ENCODE results near the gene UBE2R2. TPM values are rescaled to one million over a fixed set of nuclear protein-coding genes. Genes with fewer than 3 reads are reported as not detected.

The UBE2R2 gene
- total and polyA plus RNA-seq, 2 of the 8 experiments (the other 6 are each of a cell fraction or from before 2014, with no cell fraction given) = 19.4 to 42.1 TPM

- Histone ChIP-seq H2BK20ac (ENCODE audit: low read length) (no peak overlapping the region), H3K9ac (replicated peaks in 1 of 4; ENCODE audit: extremely low read depth in 1 of 4, low read depth in 3 of 4, low read length in 3 of 4) (no peak overlapping the region), H4K20me1 (replicated peaks in 1 of 2; ENCODE audit: control insufficient read depth in 1 of 2, insufficient read depth in 2 of 2, low read length in 2 of 2) (no peaks in the 10 kb centered on the region), H4K8ac (ENCODE audit: extremely low read depth, insufficient read depth, low read length) (no peak overlapping the region), H3K79me1 (ENCODE audit: low read depth, low read length) (no peaks in the 10 kb centered on the region), H3K9me3 (ENCODE audit: insufficient read depth in 2 of 2, low read depth in 1 of 2, low read length in 1 of 2) (no peaks in the 10 kb centered on the region), H2AK5ac (ENCODE audit: low read depth, low read length) (no peak overlapping the region), H3K4me1 (replicated peaks in 1 of 4; ENCODE audit: control insufficient read depth in 3 of 4, insufficient read depth in 4 of 4, low read length in 3 of 4) (no peaks in the 10 kb centered on the region), H2BK15ac (ENCODE audit: low read length) (no peak overlapping the region), H3K36me3 (ENCODE audit: control insufficient read depth in 2 of 4, insufficient read depth in 4 of 4, low read length in 3 of 4) (no peaks in the 10 kb centered on the region), H3K14ac (ENCODE audit: insufficient read length) (no peak overlapping the region), H3K23ac (ENCODE audit: insufficient read length) (no peak overlapping the region), H3K4me3 (ENCODE audit: extremely low read depth in 1 of 4, insufficient read depth in 2 of 4, low read depth in 3 of 4, low read length in 4 of 4) (no peak overlapping the region), H2AFZ (ENCODE audit: low read length) (no peak overlapping the region), H3K56ac (replicated peaks; ENCODE audit: insufficient read length, low read depth, low read length) (no peak overlapping the region), H3K27me3 (replicated peaks in 1 of 4; ENCODE audit: control insufficient read depth in 3 of 4, extremely low read depth in 1 of 4, insufficient read depth in 3 of 4, low read length in 3 of 4) (no peaks in the 10 kb centered on the region), H3K18ac (ENCODE audit: extremely low read depth, low read length) (no peak overlapping the region), H3K27ac (ENCODE audit: low read depth, low read length) (no peak overlapping the region), H3K23me2 (ENCODE audit: low read depth, low read length) (no peaks in the 10 kb centered on the region), H4K5ac (ENCODE audit: insufficient read length, low read depth, low read length) (no peak overlapping the region), H3K4ac (replicated peaks; ENCODE audit: insufficient read length, low read depth, low read length) (no peak overlapping the region), H4K91ac (replicated peaks; ENCODE audit: insufficient read length, low read length) (no peak overlapping the region), H2BK120ac (replicated peaks; ENCODE audit: low read depth, low read length) (no peak overlapping the region), H2BK12ac (ENCODE audit: low read depth, low read length) (no peak overlapping the region), H2BK5ac (ENCODE audit: low read depth, low read length) (no peak overlapping the region), H3K4me2 (ENCODE audit: insufficient read depth in 1 of 2, low read depth in 2 of 2, low read length in 2 of 2) (no peak overlapping the region), H3K79me2 (ENCODE audit: control insufficient read depth in 1 of 2, insufficient read depth in 2 of 2, low read length in 2 of 2) (no peaks in the 10 kb centered on the region)
- DNase-seq (ENCODE audit: low read depth in 1 of 2, low spot score in 2 of 2) (no peak), FAIRE-seq (no peak)
- ChIA-PET CTCF (ENCODE audit: partially characterized antibody) (interaction anchor here (0.9 to 1.5 kb wide), 2 partner anchors 28 to 38 kb away, joined by 3 read pairs; no protein-coding TSS in a partner anchor), POLR2A (ENCODE audit: partially characterized antibody) (no interaction called here)
- TF ChIP-seq HDAC2 (IDR thresholded peaks at IDR 0.05; ENCODE audit: borderline replicate concordance in 1 of 2, low read depth in 2 of 2, low read length in 2 of 2) (no peak), CBX8 (IDR thresholded peaks at IDR 0.05; ENCODE audit: borderline replicate concordance, low read depth, low read length) (no peak), SIN3A (conservative IDR thresholded peaks at IDR 0.05 in 1 of 2, IDR thresholded peaks at IDR 0.05 in 1 of 2; ENCODE audit: low read depth in 1 of 2, low read length in 2 of 2) (no peak), CREB1 (IDR thresholded peaks at IDR 0.05) (no peak), POLR2AphosphoS5 (IDR thresholded peaks at IDR 0.05; ENCODE audit: low read depth, low read length) (no peak), TBP (IDR thresholded peaks at IDR 0.05; ENCODE audit: low read depth, low read length) (no peak), SP1 (IDR thresholded peaks at IDR 0.05; ENCODE audit: low read depth, low read length) (no peak), ZNF274 (IDR thresholded peaks at IDR 0.05; ENCODE audit: borderline replicate concordance, extremely low read depth, low read length) (no peak), TAF1 (IDR thresholded peaks at IDR 0.05; ENCODE audit: low read depth, low read length) (no peak), CHD1 (IDR thresholded peaks at IDR 0.05; ENCODE audit: low read depth, low read length) (no peak), TCF12 (IDR thresholded peaks at IDR 0.05; ENCODE audit: low read depth, low read length) (no peak), ASH2L (IDR thresholded peaks at IDR 0.05; ENCODE audit: low read length) (no peak), RFX5 (IDR thresholded peaks at IDR 0.05; ENCODE audit: borderline replicate concordance, low read depth, low read length) (no peak)
- TF ChIP-seq, protein P1, sequence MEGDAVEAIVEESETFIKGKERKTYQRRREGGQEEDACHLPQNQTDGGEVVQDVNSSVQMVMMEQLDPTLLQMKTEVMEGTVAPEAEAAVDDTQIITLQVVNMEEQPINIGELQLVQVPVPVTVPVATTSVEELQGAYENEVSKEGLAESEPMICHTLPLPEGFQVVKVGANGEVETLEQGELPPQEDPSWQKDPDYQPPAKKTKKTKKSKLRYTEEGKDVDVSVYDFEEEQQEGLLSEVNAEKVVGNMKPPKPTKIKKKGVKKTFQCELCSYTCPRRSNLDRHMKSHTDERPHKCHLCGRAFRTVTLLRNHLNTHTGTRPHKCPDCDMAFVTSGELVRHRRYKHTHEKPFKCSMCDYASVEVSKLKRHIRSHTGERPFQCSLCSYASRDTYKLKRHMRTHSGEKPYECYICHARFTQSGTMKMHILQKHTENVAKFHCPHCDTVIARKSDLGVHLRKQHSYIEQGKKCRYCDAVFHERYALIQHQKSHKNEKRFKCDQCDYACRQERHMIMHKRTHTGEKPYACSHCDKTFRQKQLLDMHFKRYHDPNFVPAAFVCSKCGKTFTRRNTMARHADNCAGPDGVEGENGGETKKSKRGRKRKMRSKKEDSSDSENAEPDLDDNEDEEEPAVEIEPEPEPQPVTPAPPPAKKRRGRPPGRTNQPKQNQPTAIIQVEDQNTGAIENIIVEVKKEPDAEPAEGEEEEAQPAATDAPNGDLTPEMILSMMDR (IDR thresholded peaks at IDR 0.05; ENCODE audit: control extremely low read depth in 1 of 3, insufficient read depth in 1 of 3, low read depth in 1 of 3, low read length in 3 of 3) = no peak
Measured at GRCh38 chr9:33776578-33776977, 40.4 kb upstream of the UBE2R2 start.
